Mesenchymal stem cell (in vitro differentiated cells and primary cell): ENCODE measurements around the gene SLC1A7.

Experiments
- DNase-seq: peaks from one replicate; pipeline ENCODE4 v3.0.0-alpha.2; 2013
- H2AFZ ChIP-seq: one replicate; pipeline ENCODE4 v1.6.1; 2013; ENCODE audit warnings: low read depth, mild to moderate bottlenecking, control low read depth, inconsistent platforms, low read length, moderate library complexity
- H2AK5ac ChIP-seq: 2 replicates; pipeline ENCODE4 v1.6.1; 2013; ENCODE audit warnings: low read length, moderate library complexity, mild to moderate bottlenecking, inconsistent platforms; ENCODE audit not compliant: severe bottlenecking
- H2BK120ac ChIP-seq: one replicate; pipeline ENCODE4 v1.6.1; 2013; ENCODE audit warnings: low read depth, mild to moderate bottlenecking, inconsistent platforms, low read length, moderate library complexity
- H2BK12ac ChIP-seq, 2 experiments: one replicate each; pipeline ENCODE4 v1.6.1; 2013; ENCODE audit warnings: inconsistent platforms in 2 of 2, low read length in 2 of 2, mild to moderate bottlenecking in 2 of 2, moderate library complexity in 2 of 2, control low read depth in 1 of 2
- H2BK15ac ChIP-seq: one replicate; pipeline ENCODE4 v1.6.1; 2013; ENCODE audit warnings: mild to moderate bottlenecking, low read depth, inconsistent platforms; ENCODE audit not compliant: poor library complexity, severe bottlenecking
- H2BK5ac ChIP-seq: 2 replicates; pipeline ENCODE4 v1.6.1; 2013; ENCODE audit warnings: low read depth, mild to moderate bottlenecking, low read length, control low read depth, inconsistent platforms; ENCODE audit not compliant: poor library complexity, severe bottlenecking
- H3K14ac ChIP-seq, 2 experiments: one replicate each; pipeline ENCODE4 v1.6.1; 2013; ENCODE audit warnings: inconsistent platforms in 2 of 2, low read length in 2 of 2, control low read depth in 1 of 2, mild to moderate bottlenecking in 1 of 2, moderate library complexity in 1 of 2
- H3K18ac ChIP-seq, 2 experiments: one replicate each; pipeline ENCODE4 v1.6.1; 2013; ENCODE audit warnings: inconsistent platforms in 2 of 2, low read length in 2 of 2, control low read depth in 1 of 2, low read depth in 1 of 2, mild to moderate bottlenecking in 1 of 2
- H3K23ac ChIP-seq, 2 experiments: one replicate each; pipeline ENCODE4 v1.6.1; 2013; ENCODE audit warnings: inconsistent platforms in 2 of 2, low read length in 2 of 2, mild to moderate bottlenecking in 2 of 2, moderate library complexity in 2 of 2, control low read depth in 1 of 2
- H3K27ac ChIP-seq: 2 replicates; pipeline ENCODE4 v1.5.1; 2013; ENCODE audit warnings: mild to moderate bottlenecking, moderate library complexity, low read length, control low read depth, inconsistent platforms; ENCODE audit not compliant: poor library complexity, severe bottlenecking
- H3K27me3 ChIP-seq, 2 experiments: 2 replicates each; pipeline versions ENCODE4 v1.6.1 to v1.7.0; 2013; ENCODE audit warnings: low read length in 2 of 2, mild to moderate bottlenecking in 2 of 2, moderate library complexity in 2 of 2, control low read depth in 1 of 2, inconsistent platforms in 1 of 2; ENCODE audit not compliant: control insufficient read depth in 1 of 2, insufficient read depth in 1 of 2
- H3K36me3 ChIP-seq, 2 experiments: 2 replicates each; pipeline versions ENCODE4 v1.6.1 to v1.7.0; 2013; ENCODE audit warnings: low read length in 2 of 2, control low read depth in 1 of 2, inconsistent platforms in 1 of 2, low read depth in 1 of 2, mild to moderate bottlenecking in 1 of 2; ENCODE audit not compliant: insufficient read depth in 2 of 2, control insufficient read depth in 1 of 2
- H3K4ac ChIP-seq, 2 experiments: one replicate each; pipeline ENCODE4 v1.6.1; 2013; ENCODE audit warnings: inconsistent platforms in 2 of 2, low read length in 2 of 2, mild to moderate bottlenecking in 2 of 2, moderate library complexity in 2 of 2, control low read depth in 1 of 2, low read depth in 1 of 2
- H3K4me1 ChIP-seq: 2 replicates; pipeline ENCODE4 v1.6.1; 2013; ENCODE audit warnings: low read depth, low read length, control low read depth; ENCODE audit not compliant: control insufficient read depth, insufficient read depth
- H3K4me2 ChIP-seq: 2 replicates; pipeline ENCODE4 v1.6.1; 2013; ENCODE audit warnings: low read length, mild to moderate bottlenecking, inconsistent platforms; ENCODE audit not compliant: poor library complexity, severe bottlenecking
- H3K4me3 ChIP-seq, 2 experiments: 2 replicates each; pipeline versions ENCODE4 v1.5.1 to v1.7.0; 2013; ENCODE audit warnings: low read length in 2 of 2, mild to moderate bottlenecking in 2 of 2, control low read depth in 1 of 2, low read depth in 1 of 2; ENCODE audit not compliant: insufficient read depth in 1 of 2
- H3K79me1 ChIP-seq: replicated peaks from 2 replicates; pipeline ENCODE4 v1.6.1; 2013; ENCODE audit warnings: mild to moderate bottlenecking, control low read depth, low read length, inconsistent platforms; ENCODE audit not compliant: poor library complexity, severe bottlenecking
- H3K9ac ChIP-seq: 2 replicates; pipeline ENCODE4 v1.7.0; 2013; ENCODE audit warnings: mild to moderate bottlenecking, low read length, moderate library complexity
- H3K9me3 ChIP-seq: 2 replicates; pipeline ENCODE4 v1.7.0; 2013; ENCODE audit warnings: mild to moderate bottlenecking, low read length; ENCODE audit not compliant: control insufficient read depth
- H4K8ac ChIP-seq: one replicate; pipeline ENCODE4 v1.6.1; 2013; ENCODE audit warnings: inconsistent platforms, mild to moderate bottlenecking, low read length, moderate library complexity
- H4K91ac ChIP-seq: one replicate; pipeline ENCODE4 v1.6.1; 2013; ENCODE audit warnings: mild to moderate bottlenecking, low read length, inconsistent platforms
- WGBS: methylation state at CpG from one replicate; pipeline ENCODE4 v1.1.7; 2013; ENCODE audit warnings: mixed read lengths; 5-methylcytosine and 5-hydroxymethylcytosine counted together

The SLC1A7 gene

GRCh38 chr1:53061123-53061858, 81.1 kb downstream of the SLC1A7 start:
- Histone ChIP-seq H2BK120ac (peak overlapping the region; percentile 38), H4K91ac (peak overlapping the region; percentile 78), H3K23ac (peak overlapping the region in 1 of 2 experiments; percentile 17), H2AK5ac (no peak overlapping the region), H2BK5ac (no peak overlapping the region), H3K4me3 (peak overlapping the region; percentile 48 to 82), H4K8ac (peak overlapping the region; percentile 75), H3K18ac (peak overlapping the region; percentile 52 to 80), H2BK15ac (no peak overlapping the region), H3K9ac (peak overlapping the region; percentile 88), H3K4me2 (peak overlapping the region; percentile 97), H3K9me3 (no peaks in the 10 kb centered on the region), H3K4me1 (peaks cover 17% of the 10 kb centered on the region), H3K27ac (no peak overlapping the region), H2AFZ (no peak overlapping the region), H3K4ac (peak overlapping the region in 1 of 2 experiments; percentile 32), H2BK12ac (peak overlapping the region in 1 of 2 experiments; percentile 33), H3K27me3 (peaks cover 0 to 38% of the 10 kb centered on the region in 2 experiments), H3K14ac (peak overlapping the region in 1 of 2 experiments; percentile 57), H3K79me1 (no peaks in the 10 kb centered on the region), H3K36me3 (peaks cover 0 to 17% of the 10 kb centered on the region in 2 experiments)
- WGBS: 56% methylated on average over 19 of the region's 19 CpGs
- DNase-seq: no peak

DNA sequence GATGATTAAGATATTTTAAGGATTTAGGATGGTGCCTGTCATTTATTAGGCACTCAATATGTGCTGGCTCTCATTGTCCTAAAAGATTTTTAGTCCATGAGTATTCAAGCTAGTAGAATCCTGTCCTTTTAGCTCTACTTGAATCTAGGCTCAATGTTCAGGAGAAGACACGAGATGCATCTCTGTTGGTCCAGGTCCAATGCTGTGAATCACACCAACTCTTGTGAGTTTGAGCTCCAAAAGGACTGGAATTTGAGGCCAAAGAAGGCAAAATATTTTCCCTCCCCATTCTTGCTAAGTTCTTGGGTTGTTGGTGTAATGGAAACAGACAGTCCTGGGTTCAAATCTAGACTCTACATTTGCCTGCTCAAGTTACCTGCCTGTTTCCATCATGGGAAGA, 81.9 kb downstream of the SLC1A7 start:
- Histone ChIP-seq H2AFZ (no peak overlapping the region), H2BK120ac (no peak overlapping the region), H3K27me3 (peaks cover 0 to 38% of the 10 kb centered on the region in 2 experiments), H3K4me2 (no peak overlapping the region), H3K79me1 (no peaks in the 10 kb centered on the region), H2BK12ac (no peak overlapping the region), H2AK5ac (no peak overlapping the region), H4K8ac (no peak overlapping the region), H4K91ac (no peak overlapping the region), H3K18ac (no peak overlapping the region), H3K27ac (no peak overlapping the region), H3K4ac (no peak overlapping the region), H3K4me1 (peaks cover 17% of the 10 kb centered on the region), H3K23ac (no peak overlapping the region), H3K36me3 (peaks cover 0 to 16% of the 10 kb centered on the region in 2 experiments), H3K9me3 (no peaks in the 10 kb centered on the region), H3K4me3 (peak overlapping the region in 1 of 2 experiments; percentile 82), H3K9ac (peak overlapping the region; percentile 88), H2BK5ac (no peak overlapping the region), H2BK15ac (no peak overlapping the region), H3K14ac (no peak overlapping the region)
- no peak for DNase-seq
- WGBS: 100% methylated on average over 1 of the region's 1 CpG

DNA sequence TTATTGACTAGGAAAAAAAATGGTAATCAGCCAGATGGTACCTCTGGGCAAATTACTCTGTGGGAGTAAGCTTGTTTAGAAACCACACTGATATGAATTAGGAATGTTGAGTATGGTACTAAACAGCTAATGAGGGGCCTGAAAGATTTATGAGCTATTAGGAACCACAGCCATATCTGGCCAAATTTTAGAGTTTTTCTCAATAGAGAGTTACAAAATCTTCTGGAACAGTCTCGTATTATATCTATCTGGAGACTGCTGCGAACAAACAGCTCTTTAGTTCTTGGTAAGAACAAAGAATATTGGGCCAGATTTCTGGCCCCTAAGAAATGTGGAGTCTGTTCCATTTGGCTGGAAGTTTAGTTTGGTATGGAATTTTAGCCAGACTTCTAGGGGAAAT, 85.3 kb downstream of the SLC1A7 start:
- no peak overlapping the region for H3K14ac ChIP-seq
- no peak overlapping the region for H3K4me2 ChIP-seq
- H2BK5ac ChIP-seq: no peak overlapping the region
- H3K4me1 ChIP-seq: peaks cover 6% of the 10 kb centered on the region
- peak; percentile 52 for DNase-seq
- no peak overlapping the region for H2AK5ac ChIP-seq
- no peak overlapping the region for H2BK12ac ChIP-seq
- H3K79me1 ChIP-seq: no peaks in the 10 kb centered on the region
- H3K27me3 ChIP-seq: peaks cover 0 to 11% of the 10 kb centered on the region in 2 experiments
- no peak overlapping the region for H3K23ac ChIP-seq
- no peaks in the 10 kb centered on the region for H3K9me3 ChIP-seq
- no peak overlapping the region for H3K4ac ChIP-seq
- H3K4me3 ChIP-seq: no peak overlapping the region
- H4K8ac ChIP-seq: no peak overlapping the region
- peaks cover 6 to 26% of the 10 kb centered on the region in 2 experiments for H3K36me3 ChIP-seq
- 81% methylated on average over 2 of the region's 2 CpGs for WGBS
- no peak overlapping the region for H2AFZ ChIP-seq
- H2BK120ac ChIP-seq: no peak overlapping the region
- H3K9ac ChIP-seq: no peak overlapping the region
- H2BK15ac ChIP-seq: no peak overlapping the region
- H4K91ac ChIP-seq: no peak overlapping the region
- no peak overlapping the region for H3K27ac ChIP-seq
- H3K18ac ChIP-seq: no peak overlapping the region

DNA sequence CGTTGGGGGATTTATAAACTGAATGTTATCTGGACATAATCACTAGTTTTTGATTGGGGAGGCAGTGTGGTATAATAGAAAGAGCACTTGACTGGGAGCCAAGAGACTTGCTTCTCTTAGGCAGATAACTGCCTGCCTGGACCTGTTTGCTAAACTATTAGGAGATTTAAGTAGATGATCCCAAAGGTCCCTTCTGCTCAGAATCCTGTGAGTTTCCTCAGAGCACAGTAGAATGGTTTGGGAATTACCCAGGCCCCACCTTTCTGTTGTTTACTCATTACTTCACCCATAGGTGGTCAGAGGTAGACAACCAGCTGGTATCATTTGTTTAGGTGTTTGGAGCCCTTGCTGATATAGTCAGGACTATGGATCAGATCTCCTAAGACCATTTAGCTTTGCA, 90.8 kb downstream of the SLC1A7 start:
- Histone ChIP-seq H2BK15ac (no peak overlapping the region), H2BK12ac (no peak overlapping the region), H2AFZ (no peak overlapping the region), H3K4me2 (no peak overlapping the region), H4K91ac (no peak overlapping the region), H2BK5ac (no peak overlapping the region), H3K27me3 (no peaks in the 10 kb centered on the region), H3K79me1 (no peaks in the 10 kb centered on the region), H3K18ac (no peak overlapping the region), H4K8ac (no peak overlapping the region), H3K14ac (no peak overlapping the region), H3K9me3 (no peaks in the 10 kb centered on the region), H3K4ac (no peak overlapping the region), H3K36me3 (peaks cover 11 to 68% of the 10 kb centered on the region in 2 experiments), H3K27ac (no peak overlapping the region), H3K4me1 (peaks cover 7% of the 10 kb centered on the region), H2BK120ac (no peak overlapping the region), H3K9ac (no peak overlapping the region), H3K23ac (no peak overlapping the region), H3K4me3 (no peak overlapping the region), H2AK5ac (no peak overlapping the region)
- WGBS: 39% methylated on average over 1 of the region's 1 CpG
- DNase-seq: no peak
